RWPE2 (cell line): ENCODE measurements around the gene NRSN1.

Source experiments
- ATAC-seq: fragments of 200-7000 bp; cut with Tn5 transposase; 3 replicates; pipeline ENCODE4 v1.9.1; 2021; ENCODE audit warnings: low read depth
- DNase-seq: peaks from one replicate; pipeline ENCODE4 v3.0.0-alpha.2; 2020; ENCODE audit warnings: low spot score
- H3K27ac ChIP-seq: fragments of 450-650 bp; 2 replicates; pipeline ENCODE4 v1.5.1; 2017; ENCODE audit warnings: mild to moderate bottlenecking; ENCODE audit not compliant: poor library complexity, severe bottlenecking
- H3K27me3 ChIP-seq: fragments of 250-450 bp; sonication (Bioruptor Pico); 2 replicates; pipeline ENCODE4 v1.5.1; 2021; ENCODE audit warnings: mild to moderate bottlenecking, moderate library complexity; ENCODE audit not compliant: insufficient read depth, poor library complexity, severe bottlenecking
- H3K36me3 ChIP-seq: fragments of 250-450 bp; sonication (Bioruptor Pico); 2 replicates; pipeline ENCODE4 v1.5.1; 2020; ENCODE audit warnings: low read depth, mild to moderate bottlenecking, moderate library complexity
- H3K4me1 ChIP-seq: fragments of 250-450 bp; sonication (Bioruptor Pico); 2 replicates; pipeline ENCODE4 v1.5.1; 2021; ENCODE audit warnings: mild to moderate bottlenecking, moderate library complexity; ENCODE audit not compliant: insufficient read depth, poor library complexity, severe bottlenecking
- H3K4me3 ChIP-seq: fragments of 250-450 bp; sonication (Bioruptor Pico); 2 replicates; pipeline ENCODE4 v1.5.1; 2021; ENCODE audit warnings: mild to moderate bottlenecking, moderate library complexity; ENCODE audit not compliant: severe bottlenecking
- H3K9me3 ChIP-seq: fragments of 250-450 bp; sonication (Bioruptor Pico); 2 replicates; pipeline ENCODE4 v1.5.1; 2021; ENCODE audit warnings: mild to moderate bottlenecking, moderate library complexity; ENCODE audit not compliant: severe bottlenecking
- CTCF ChIP-seq: fragments of 450-650 bp; IDR thresholded peaks from one replicate; pipeline ENCODE4 v1.5.1; 2017; ENCODE audit warnings: mild to moderate bottlenecking, moderate library complexity; ENCODE audit not compliant: poor library complexity, severe bottlenecking

The NRSN1 gene

GRCh38 chr6:24193364-24193763 is 67.3 kb downstream of the NRSN1 start:
- no peak for TF ChIP-seq CTCF
- Histone ChIP-seq H3K4me1 (no peaks in the 10 kb centered on the region), H3K27ac (no peak overlapping the region), H3K4me3 (no peak overlapping the region), H3K36me3 (no peaks in the 10 kb centered on the region), H3K27me3 (peaks cover 3% of the 10 kb centered on the region), H3K9me3 (no peaks in the 10 kb centered on the region)
- ATAC-seq (no peak), DNase-seq (no peak)

- no peak for DNase-seq
- TF ChIP-seq CTCF: no peak
- no peaks in the 10 kb centered on the region for H3K9me3 ChIP-seq
- H3K27me3 ChIP-seq: no peaks in the 10 kb centered on the region
- no peak overlapping the region for H3K4me3 ChIP-seq
- ATAC-seq: no peak
- no peaks in the 10 kb centered on the region for H3K4me1 ChIP-seq
- H3K27ac ChIP-seq: no peak overlapping the region
- no peaks in the 10 kb centered on the region for H3K36me3 ChIP-seq
These were observed 69.1 kb downstream of the NRSN1 start for GRCh38 chr6:24194978-24195700.

GRCh38 chr6:24195836-24196597 is 70.0 kb downstream of the NRSN1 start:
- Histone ChIP-seq H3K4me3 (no peak overlapping the region), H3K27me3 (no peaks in the 10 kb centered on the region), H3K36me3 (no peaks in the 10 kb centered on the region), H3K4me1 (no peaks in the 10 kb centered on the region), H3K27ac (no peak overlapping the region), H3K9me3 (no peaks in the 10 kb centered on the region)
- DNase-seq (no peak), ATAC-seq (no peak)
- TF ChIP-seq CTCF: no peak
